PC-9 (cell line): ENCODE results near the gene STARD13. TPM values are rescaled to one million over a fixed set of nuclear protein-coding genes. Genes with fewer than 3 reads are reported as not detected.

ENCODE experiments used
- BruUV-seq: library from RNA; stranded (reverse); fragments of 400-500 nt; replicated peaks from 2 replicates; lab custom pipeline; 2021; lab: Mats Ljungman, UMichigan
- CTCF ChIA-PET: fragments of 300-600 bp; sonication (Branson Sonifier 250); formaldehyde crosslinking; loops from one replicate; lab custom pipeline; 2022; ENCODE audit warnings: antibody characterized with exemption; lab: Charles Lee
- POLR2A ChIA-PET: fragments of 300-600 bp; sonication (Branson Sonifier 250); formaldehyde crosslinking; loops from one replicate; lab custom pipeline; 2022; ENCODE audit warnings: antibody characterized with exemption; ENCODE audit not compliant: unreplicated experiment; lab: Charles Lee
- DNase-seq, 2 experiments: peaks; one replicate each; pipeline versions ENCODE4 v3.0.0 to v3.0.0-alpha.2; 2015 to 2022; ENCODE audit warnings: mixed read lengths in 1 of 2
- H2AFZ ChIP-seq: fragments of 200-600 bp; sonication (generic); 2 replicates; pipeline ENCODE4 v1.8.1; 2017; ENCODE audit warnings: antibody characterized with exemption
- H3F3A ChIP-seq: fragments of 200-600 bp; sonication (generic); 2 replicates; pipeline ENCODE4 v1.8.1; 2017; ENCODE audit warnings: antibody characterized with exemption, mild to moderate bottlenecking, low read depth; ENCODE audit not compliant: insufficient read depth
- H3K27ac ChIP-seq: fragments of 200-600 bp; sonication (generic); 2 replicates; pipeline ENCODE4 v1.6.1; 2016; ENCODE audit warnings: mixed run types
- H3K27me3 ChIP-seq: fragments of 200-600 bp; sonication (generic); 2 replicates; pipeline ENCODE4 v1.6.1; 2016; ENCODE audit warnings: low read depth, mixed run types; ENCODE audit not compliant: insufficient read depth
- H3K36me3 ChIP-seq: fragments of 200-600 bp; sonication (generic); 2 replicates; pipeline ENCODE4 v1.6.1; 2016; ENCODE audit warnings: low read depth, mixed run types
- H3K4me1 ChIP-seq: fragments of 200-600 bp; sonication (generic); replicated peaks from 2 replicates; pipeline ENCODE4 v1.6.1; 2016; ENCODE audit warnings: mixed run types; ENCODE audit not compliant: insufficient read depth
- H3K4me2 ChIP-seq: fragments of 200-600 bp; sonication (generic); 2 replicates; pipeline ENCODE4 v1.6.1; 2017; ENCODE audit warnings: mixed run types
- H3K4me3 ChIP-seq: fragments of 200-600 bp; sonication (generic); 2 replicates; pipeline ENCODE4 v1.6.1; 2016; ENCODE audit warnings: mixed run types
- H3K79me2 ChIP-seq: fragments of 200-600 bp; sonication (generic); 2 replicates; pipeline ENCODE4 v1.6.1; 2017; ENCODE audit warnings: low read depth, mixed run types
- H3K9me2 ChIP-seq: fragments of 200-600 bp; sonication (generic); 2 replicates; pipeline ENCODE4 v1.8.1; 2017; ENCODE audit warnings: mild to moderate bottlenecking; ENCODE audit not compliant: insufficient read depth
- H3K9me3 ChIP-seq: fragments of 200-600 bp; sonication (generic); 2 replicates; pipeline ENCODE4 v1.8.1; 2016; ENCODE audit warnings: low read depth; ENCODE audit not compliant: insufficient read depth
- H4K20me1 ChIP-seq: fragments of 200-600 bp; sonication (generic); 2 replicates; pipeline ENCODE4 v1.8.1; 2017; ENCODE audit not compliant: insufficient read depth
- EZH2 ChIP-seq: fragments of 200-600 bp; sonication (generic); IDR thresholded peaks from 2 replicates; pipeline ENCODE4 v1.8.0; 2017; ENCODE audit warnings: antibody characterized with exemption, low read depth
- intact Hi-C: fragments of 100-400 bp; cut with micrococcal nuclease; formaldehyde crosslinking; loops from one replicate; pipeline ENCODE4 v1.10.0; 2022; ENCODE audit not compliant: unreplicated experiment
- total RNA-seq: library from RNA; stranded (reverse); gene quantifications from 2 replicates; pipeline ENCODE4 v1.2.3, GENCODE V29; 2021
- TF ChIP-seq, protein P1 (sequence below): fragments of 200-600 bp; sonication (generic); conservative IDR thresholded peaks from 2 replicates; pipeline ENCODE4 v1.6.1; 2017; ENCODE audit warnings: mixed run types, antibody characterized with exemption, mild to moderate bottlenecking, moderate library complexity

Gene STARD13
- total RNA-seq, 1 experiment from 2014 or later, result 19.6 TPM

DNA sequence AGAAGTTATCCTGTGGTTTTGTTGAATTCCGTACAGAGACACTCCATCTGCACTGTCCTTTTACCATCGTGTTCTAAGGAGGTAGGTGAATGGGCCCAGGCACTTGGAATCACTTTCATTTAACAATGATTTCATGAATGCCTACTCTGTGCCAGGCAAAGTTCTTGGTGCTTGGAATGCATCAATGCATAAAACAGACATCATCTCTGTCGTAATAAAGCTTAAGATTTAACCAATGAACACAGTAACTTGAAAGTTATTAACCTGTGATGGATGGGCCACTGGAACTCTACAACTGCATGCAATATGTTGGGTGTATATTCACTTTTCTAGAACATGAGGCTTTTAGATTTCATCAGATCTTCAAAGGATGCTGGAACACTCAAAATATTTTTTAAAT is 14.1 kb upstream of the STARD13 start:
- H4K20me1 ChIP-seq, result no peaks in the 10 kb centered on the region
- intact Hi-C loops, result no loop called here
- BruUV-seq, result no TSS peak
- CTCF ChIA-PET, result no interaction called here
- H3K4me3 ChIP-seq, result no peak overlapping the region
- no peak for DNase-seq
- H3K4me2 ChIP-seq, result no peak overlapping the region
- no peaks in the 10 kb centered on the region for H3F3A ChIP-seq
- H3K9me2 ChIP-seq, result peaks cover 7% of the 10 kb centered on the region; the same call in 1 of the 2 replicates
- no peaks in the 10 kb centered on the region for H3K27me3 ChIP-seq
- H3K79me2 ChIP-seq, result no peaks in the 10 kb centered on the region
- H3K9me3 ChIP-seq, result no peaks in the 10 kb centered on the region
- TF ChIP-seq EZH2, result no peak
- TF ChIP-seq, protein P1, sequence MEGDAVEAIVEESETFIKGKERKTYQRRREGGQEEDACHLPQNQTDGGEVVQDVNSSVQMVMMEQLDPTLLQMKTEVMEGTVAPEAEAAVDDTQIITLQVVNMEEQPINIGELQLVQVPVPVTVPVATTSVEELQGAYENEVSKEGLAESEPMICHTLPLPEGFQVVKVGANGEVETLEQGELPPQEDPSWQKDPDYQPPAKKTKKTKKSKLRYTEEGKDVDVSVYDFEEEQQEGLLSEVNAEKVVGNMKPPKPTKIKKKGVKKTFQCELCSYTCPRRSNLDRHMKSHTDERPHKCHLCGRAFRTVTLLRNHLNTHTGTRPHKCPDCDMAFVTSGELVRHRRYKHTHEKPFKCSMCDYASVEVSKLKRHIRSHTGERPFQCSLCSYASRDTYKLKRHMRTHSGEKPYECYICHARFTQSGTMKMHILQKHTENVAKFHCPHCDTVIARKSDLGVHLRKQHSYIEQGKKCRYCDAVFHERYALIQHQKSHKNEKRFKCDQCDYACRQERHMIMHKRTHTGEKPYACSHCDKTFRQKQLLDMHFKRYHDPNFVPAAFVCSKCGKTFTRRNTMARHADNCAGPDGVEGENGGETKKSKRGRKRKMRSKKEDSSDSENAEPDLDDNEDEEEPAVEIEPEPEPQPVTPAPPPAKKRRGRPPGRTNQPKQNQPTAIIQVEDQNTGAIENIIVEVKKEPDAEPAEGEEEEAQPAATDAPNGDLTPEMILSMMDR, result no peak
- POLR2A ChIA-PET, result no interaction called here
- H3K27ac ChIP-seq, result no peak overlapping the region
- no peak overlapping the region for H2AFZ ChIP-seq
- H3K36me3 ChIP-seq, result no peaks in the 10 kb centered on the region
- H3K4me1 ChIP-seq, result no peaks in the 10 kb centered on the region

DNA sequence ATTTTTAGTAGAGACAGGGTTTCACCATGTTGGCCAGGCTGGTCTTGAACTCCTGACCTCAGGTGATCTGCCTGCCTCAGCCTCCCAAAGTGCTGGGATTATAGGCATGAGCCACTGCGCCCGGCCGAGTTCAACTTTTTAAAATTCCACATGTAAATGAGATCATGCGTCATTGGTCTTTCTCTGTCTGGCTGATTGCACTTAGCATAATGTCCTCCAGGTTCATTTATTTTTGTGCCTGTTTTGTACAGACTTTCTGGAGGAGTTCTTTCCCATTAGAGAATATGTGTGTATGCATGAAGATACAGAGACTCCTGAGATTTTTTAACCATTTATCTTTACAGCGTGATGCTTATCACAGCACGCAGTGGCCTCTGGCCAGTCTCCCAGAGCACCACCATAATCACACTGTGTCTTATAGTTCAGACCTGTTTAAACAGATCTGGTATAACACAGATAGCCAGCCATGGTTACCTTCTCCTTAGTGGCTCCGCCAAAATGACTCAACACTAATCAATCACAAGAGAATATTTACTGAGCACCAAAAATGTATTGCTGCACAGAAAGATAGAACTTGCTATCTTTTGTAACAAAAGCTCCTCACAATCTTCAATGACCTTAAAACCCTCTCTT is 11.4 kb upstream of the STARD13 start:
- H3K27ac ChIP-seq, result no peak overlapping the region
- no TSS peak for BruUV-seq
- no peaks in the 10 kb centered on the region for H3K27me3 ChIP-seq
- ChIA-PET CTCF (no interaction called here), POLR2A (no interaction called here)
- H3K4me3 ChIP-seq, result no peak overlapping the region
- H3K4me2 ChIP-seq, result no peak overlapping the region
- no peaks in the 10 kb centered on the region for H3F3A ChIP-seq
- no peaks in the 10 kb centered on the region for H3K9me3 ChIP-seq
- no peaks in the 10 kb centered on the region for H3K9me2 ChIP-seq
- no peak overlapping the region for H2AFZ ChIP-seq
- H4K20me1 ChIP-seq, result no peaks in the 10 kb centered on the region
- intact Hi-C loops, result no loop called here
- no peaks in the 10 kb centered on the region for H3K36me3 ChIP-seq
- TF ChIP-seq, protein P1, result no peak
- TF ChIP-seq EZH2, result no peak
- DNase-seq, result no peak
- H3K4me1 ChIP-seq, result no peaks in the 10 kb centered on the region
- no peaks in the 10 kb centered on the region for H3K79me2 ChIP-seq

DNA sequence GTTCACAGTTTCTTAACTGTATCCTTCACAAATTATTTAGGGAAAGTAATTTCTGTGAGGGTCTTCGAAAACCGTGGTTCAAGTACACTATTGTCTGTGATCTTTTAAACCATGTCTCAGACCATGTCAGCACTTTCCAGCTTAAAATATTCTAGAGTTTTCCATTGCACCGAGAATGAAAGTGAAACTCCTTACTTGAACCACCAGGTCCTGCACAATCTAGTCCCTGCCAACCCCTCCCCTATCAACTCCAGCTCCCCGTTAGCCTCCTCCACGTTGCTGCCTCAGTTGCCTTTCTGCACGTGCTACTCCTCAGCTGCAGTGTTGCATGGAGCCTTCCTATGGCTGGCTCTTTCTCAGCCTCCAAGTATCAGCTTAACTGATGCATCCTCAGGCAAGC is 7.2 kb upstream of the STARD13 start:
- no peak for TF ChIP-seq EZH2
- TF ChIP-seq, protein P1, result no peak
- Histone ChIP-seq H3K79me2 (no peaks in the 10 kb centered on the region), H3K9me3 (no peaks in the 10 kb centered on the region), H3K4me2 (no peak overlapping the region), H3K4me3 (no peak overlapping the region), H3K4me1 (no peaks in the 10 kb centered on the region), H3K27me3 (no peaks in the 10 kb centered on the region), H3K36me3 (no peaks in the 10 kb centered on the region), H3K27ac (no peak overlapping the region), H3F3A (no peaks in the 10 kb centered on the region), H3K9me2 (no peaks in the 10 kb centered on the region), H4K20me1 (no peaks in the 10 kb centered on the region), H2AFZ (no peak overlapping the region)
- ChIA-PET CTCF (no interaction called here), POLR2A (no interaction called here)
- no peak for DNase-seq
- no TSS peak for BruUV-seq
- intact Hi-C loops, result no loop called here
